GM12801 (cell line): ENCODE measurements around the gene ZNF236.

Experiments
- CTCF ChIP-seq: IDR thresholded peaks from one replicate; pipeline ENCODE4 v1.5.1; 2011; ENCODE audit warnings: control low read depth; ENCODE audit not compliant: insufficient read length; ENCODE audit errors: extremely low read depth

Gene ZNF236

GRCh38 chr18:76986406-76986805 is 164.0 kb downstream of the ZNF236 start:
- TF ChIP-seq CTCF, result no peak

- TF ChIP-seq CTCF, result no peak
Measured at GRCh38 chr18:76988031-76988826, 165.9 kb downstream of the ZNF236 start.

- no peak for TF ChIP-seq CTCF
Measured at GRCh38 chr18:76988827-76989646, 166.7 kb downstream of the ZNF236 start.

GRCh38 chr18:76989647-76990190 is 167.4 kb downstream of the ZNF236 start:
- TF ChIP-seq CTCF, result no peak

GRCh38 chr18:76991021-76991688 is 168.8 kb downstream of the ZNF236 start:
- no peak for TF ChIP-seq CTCF

- TF ChIP-seq CTCF, result no peak
Measured at GRCh38 chr18:76992226-76993084, 170.1 kb downstream of the ZNF236 start.

GRCh38 chr18:76993085-76993382 is 170.7 kb downstream of the ZNF236 start:
- no peak for TF ChIP-seq CTCF
